Measurements from ENCODE around the gene EBI3. TPM values are rescaled to one million over a fixed set of nuclear protein-coding genes. Genes with fewer than 3 reads are reported as not detected.

Gene EBI3
- total RNA-seq, 1 experiment from 2014 or later = 3.0 TPM

GRCh38 chr19:4210166-4210731 is 19.1 kb upstream of the EBI3 start:
- DNase-seq (ENCODE audit: low read depth, low spot score) (no peak), ATAC-seq (no peak)
- CTCF ChIA-PET = no interaction called here
- POLR2A ChIA-PET = interaction anchor here (0.7 kb wide), 1 partner anchor 68 kb away, joined by 5 read pairs; no protein-coding TSS in a partner anchor
- Histone ChIP-seq H3K27ac (ENCODE audit: low read length) (no peak overlapping the region), H3K4me3 (ENCODE audit: low read depth in 2 of 2, low read length in 2 of 2) (no peak overlapping the region), H3K9me3 (ENCODE audit: control insufficient read depth, insufficient read depth, low read depth, low read length) (no peaks in the 10 kb centered on the region), H3K4me1 (ENCODE audit: control insufficient read depth, insufficient read depth, low read length) (no peaks in the 10 kb centered on the region), H3K27me3 (ENCODE audit: control insufficient read depth, insufficient read depth, low read length) (no peaks in the 10 kb centered on the region), H3K36me3 (ENCODE audit: control insufficient read depth, insufficient read depth, low read length) (no peaks in the 10 kb centered on the region)
- in situ Hi-C loops (cut with HindIII; ENCODE audit: low pct_unique_long_range_greater_than_20kb, low sequenced_read_pairs) = no loop called here
- no peak for TF ChIP-seq CTCF (IDR thresholded peaks at IDR 0.05)
- no peak for TF ChIP-seq POLR2AphosphoS5 (IDR thresholded peaks at IDR 0.05; ENCODE audit: low read depth, low read length)
- no peak for TF ChIP-seq REST (IDR thresholded peaks at IDR 0.05; ENCODE audit: insufficient read depth in 1 of 2, low read depth in 2 of 2, low read length in 1 of 2)
- TF ChIP-seq TCF7L2 (IDR thresholded peaks at IDR 0.05; ENCODE audit: low read depth, low read length) = no peak
- TF ChIP-seq SIN3A (IDR thresholded peaks at IDR 0.05; ENCODE audit: borderline replicate concordance, insufficient read depth, low read depth, low read length) = no peak
- intact Hi-C loops (cut with micrococcal nuclease; ENCODE audit: unreplicated experiment) = no loop called here
- no TSS peak for BruUV-seq (replicated peaks)

GRCh38 chr19:4213116-4213515 is 16.2 kb upstream of the EBI3 start:
- Histone ChIP-seq H3K4me1 (ENCODE audit: control insufficient read depth, insufficient read depth, low read length) (no peaks in the 10 kb centered on the region), H3K27ac (ENCODE audit: low read length) (no peak overlapping the region), H3K36me3 (ENCODE audit: control insufficient read depth, insufficient read depth, low read length) (no peaks in the 10 kb centered on the region), H3K27me3 (ENCODE audit: control insufficient read depth, insufficient read depth, low read length) (no peaks in the 10 kb centered on the region), H3K4me3 (ENCODE audit: low read depth in 2 of 2, low read length in 2 of 2) (no peak overlapping the region), H3K9me3 (ENCODE audit: control insufficient read depth, insufficient read depth, low read depth, low read length) (no peaks in the 10 kb centered on the region)
- no TSS peak for BruUV-seq (replicated peaks)
- ChIA-PET CTCF (interaction anchor here (0.7 kb wide), 1 partner anchor 226 kb away, joined by 4 read pairs; no protein-coding TSS in a partner anchor), POLR2A (no interaction called here)
- no peak for ATAC-seq
- DNase-seq (ENCODE audit: low read depth, low spot score) = no peak
- in situ Hi-C loops (cut with HindIII; ENCODE audit: low pct_unique_long_range_greater_than_20kb, low sequenced_read_pairs) = no loop called here
- no peak for TF ChIP-seq CTCF (IDR thresholded peaks at IDR 0.05)
- no peak for TF ChIP-seq POLR2AphosphoS5 (IDR thresholded peaks at IDR 0.05; ENCODE audit: low read depth, low read length)
- TF ChIP-seq TCF7L2 (IDR thresholded peaks at IDR 0.05; ENCODE audit: low read depth, low read length) = no peak
- TF ChIP-seq REST (IDR thresholded peaks at IDR 0.05; ENCODE audit: insufficient read depth in 1 of 2, low read depth in 2 of 2, low read length in 1 of 2) = no peak
- no peak for TF ChIP-seq SIN3A (IDR thresholded peaks at IDR 0.05; ENCODE audit: borderline replicate concordance, insufficient read depth, low read depth, low read length)
- intact Hi-C loops (cut with micrococcal nuclease; ENCODE audit: unreplicated experiment) = no loop called here

Data from Panc1 (cell line).